AG09319 (cell line): ENCODE measurements around the gene DAB2IP.

ENCODE experiments used
- DNase-seq: peaks from one replicate; pipeline ENCODE4 v3.0.0-alpha.2; 2010; ENCODE audit warnings: low read depth; ENCODE audit errors: extremely low read depth
- CTCF ChIP-seq: IDR thresholded peaks from 2 replicates; pipeline ENCODE4 v1.5.1; 2011; ENCODE audit warnings: low read depth, mild to moderate bottlenecking, inconsistent platforms, low read length, moderate library complexity

DAB2IP gene

GRCh38 chr9:121685146-121685794 lies 33.8 kb downstream of the DAB2IP start:
- no peak for DNase-seq
- TF ChIP-seq CTCF: no peak

GRCh38 chr9:121685795-121686377 lies 34.5 kb downstream of the DAB2IP start:
- DNase-seq: no peak
- no peak for TF ChIP-seq CTCF

GRCh38 chr9:121686930-121687541 lies 35.6 kb downstream of the DAB2IP start:
- no peak for DNase-seq
- peak; percentile 93 for TF ChIP-seq CTCF

- DNase-seq: no peak
- TF ChIP-seq CTCF: no peak
Measured at GRCh38 chr9:121688146-121688680, 36.8 kb downstream of the DAB2IP start.

GRCh38 chr9:121688681-121689080 lies 37.2 kb downstream of the DAB2IP start:
- no peak for DNase-seq
- no peak for TF ChIP-seq CTCF

- no peak for DNase-seq
- TF ChIP-seq CTCF: no peak
Measured at GRCh38 chr9:121689461-121690157, 38.2 kb downstream of the DAB2IP start.
